SK-N-SH (cell line): ENCODE results near the gene CDH15. TPM values are rescaled to one million over a fixed set of nuclear protein-coding genes. Genes with fewer than 3 reads are reported as not detected.

Experiments used
- CTCF ChIA-PET: fragments of 300-600, 350-600 bp; formaldehyde crosslinking; extraction: SDS; loops from one replicate; lab custom pipeline; 2021; lab: Yijun Ruan, JAX
- POLR2A ChIA-PET: fragments of 350-600 bp; sonication (Branson Sonifier 250); formaldehyde crosslinking; extraction: SDS; loops from one replicate; lab custom pipeline; 2020; ENCODE audit warnings: antibody characterized with exemption, inconsistent platforms; lab: Yijun Ruan, JAX
- DNase-seq: peaks from one replicate; pipeline ENCODE4 v3.0.0; 2012
- H2AFZ ChIP-seq: fragments of 200-600 bp; sonication (generic); 2 replicates; pipeline ENCODE4 v1.8.1; 2016; ENCODE audit warnings: antibody characterized with exemption, mild to moderate bottlenecking, low read depth
- H3F3A ChIP-seq: fragments of 200-600 bp; sonication (generic); replicated peaks from 2 replicates; pipeline ENCODE3; 2016; ENCODE audit warnings: antibody characterized with exemption, mild to moderate bottlenecking; ENCODE audit not compliant: insufficient read depth
- H3K27ac ChIP-seq, 2 experiments: fragments of 200-500 bp in 1 of 2; fragments of 200-600 bp in 1 of 2; sonication (Bioruptor generic) in 1 of 2; sonication (generic), shearing (Covaris generic) in 1 of 2; 2 replicates each; pipeline versions ENCODE4 v1.5.1 to v1.6.1; 2014 to 2016; ENCODE audit warnings: low read depth in 2 of 2, inconsistent platforms in 1 of 2, low read length in 1 of 2, mild to moderate bottlenecking in 1 of 2, mixed read lengths in 1 of 2
- H3K27me3 ChIP-seq: fragments of 200-600 bp; sonication (generic), shearing (Covaris generic); 2 replicates; pipeline ENCODE4 v1.6.1; 2016; ENCODE audit warnings: mixed run types; ENCODE audit not compliant: insufficient read depth
- H3K36me3 ChIP-seq, 2 experiments: fragments of 200-500 bp in 1 of 2; fragments of 200-600 bp in 1 of 2; sonication (Bioruptor generic) in 1 of 2; sonication (generic) in 1 of 2; replicated peaks in 1 of 2; 2 replicates each; pipeline versions ENCODE3 to v1.5.1; 2014 to 2016; ENCODE audit warnings: low read length in 1 of 2, mild to moderate bottlenecking in 1 of 2; ENCODE audit not compliant: insufficient read depth in 2 of 2, control insufficient read depth in 1 of 2
- H3K4me1 ChIP-seq, 2 experiments: fragments of 200-500 bp in 1 of 2; fragments of 200-600 bp in 1 of 2; sonication (Bioruptor generic) in 1 of 2; sonication (generic), shearing (Covaris generic) in 1 of 2; 2 replicates each; pipeline versions ENCODE4 v1.5.1 to v1.6.1; 2014 to 2016; ENCODE audit warnings: low read depth in 1 of 2, low read length in 1 of 2, mixed run types in 1 of 2; ENCODE audit not compliant: insufficient read depth in 2 of 2, control insufficient read depth in 1 of 2
- H3K4me2 ChIP-seq: fragments of 200-600 bp; sonication (generic), shearing (Covaris generic); 2 replicates; pipeline ENCODE4 v1.6.1; 2017; ENCODE audit warnings: mixed run types
- H3K4me3 ChIP-seq, 2 experiments: fragments of 200-500 bp in 1 of 2; fragments of 200-600 bp in 1 of 2; sonication (Bioruptor generic) in 1 of 2; sonication (generic), shearing (Covaris generic) in 1 of 2; 2 replicates each; pipeline versions ENCODE4 v1.5.1 to v1.8.1; 2014 to 2016; ENCODE audit warnings: low read depth in 2 of 2, inconsistent platforms in 1 of 2, low read length in 1 of 2, mild to moderate bottlenecking in 1 of 2, mixed read lengths in 1 of 2, moderate library complexity in 1 of 2
- H3K79me2 ChIP-seq: fragments of 200-600 bp; sonication (generic); 2 replicates; pipeline ENCODE4 v1.8.1; 2017; ENCODE audit warnings: mild to moderate bottlenecking; ENCODE audit not compliant: insufficient read depth
- H3K9ac ChIP-seq: fragments of 200-600 bp; sonication (generic); 2 replicates; pipeline ENCODE4 v1.6.1; 2017; ENCODE audit warnings: mixed run types
- H3K9me2 ChIP-seq: fragments of 200-600 bp; sonication (generic); 2 replicates; pipeline ENCODE4 v1.6.1; 2017; ENCODE audit warnings: mixed run types
- H3K9me3 ChIP-seq: fragments of 200-600 bp; sonication (generic); 2 replicates; pipeline ENCODE4 v1.6.1; 2017; ENCODE audit warnings: mixed run types, mild to moderate bottlenecking, moderate library complexity
- H4K20me1 ChIP-seq: fragments of 200-600 bp; sonication (generic); 2 replicates; pipeline ENCODE4 v1.6.1; 2017; ENCODE audit warnings: mild to moderate bottlenecking, mixed run types; ENCODE audit not compliant: insufficient read depth
- CHD2 ChIP-seq: fragments of 150-350 bp; IDR thresholded peaks from 2 replicates; pipeline ENCODE4 v1.6.1; 2018; ENCODE audit warnings: low read length; ENCODE audit not compliant: partially characterized antibody
- CTCF ChIP-seq: fragments of 200-600 bp; sonication (generic); IDR thresholded peaks from 2 replicates; pipeline ENCODE4 v1.6.1; 2017; ENCODE audit warnings: antibody characterized with exemption, mild to moderate bottlenecking, moderate library complexity
- FOSL2 ChIP-seq: IDR thresholded peaks from 2 replicates; pipeline ENCODE4 v1.4.0; 2012; ENCODE audit warnings: low read depth, mild to moderate bottlenecking, moderate library complexity, borderline replicate concordance
- FOXJ3 ChIP-seq: sonication (generic); formaldehyde crosslinking; IDR thresholded peaks from 2 replicates; pipeline ENCODE4 v1.5.1; 2020; ENCODE audit warnings: mild to moderate bottlenecking, missing genetic modification reagents
- FOXM1 ChIP-seq: IDR thresholded peaks from 2 replicates; pipeline ENCODE4 v1.4.0; 2012; ENCODE audit warnings: low read depth, mild to moderate bottlenecking
- IRF3 ChIP-seq: fragments of 150-350 bp; IDR thresholded peaks from 2 replicates; pipeline ENCODE4 v1.6.1; 2016; ENCODE audit warnings: mild to moderate bottlenecking, low read depth, low read length
- JUND ChIP-seq: IDR thresholded peaks from 2 replicates; pipeline ENCODE4 v1.4.0; 2012
- MEF2A ChIP-seq: IDR thresholded peaks from 2 replicates; pipeline ENCODE4 v1.4.0; 2012; ENCODE audit warnings: low read depth, borderline replicate concordance
- MXI1 ChIP-seq: IDR thresholded peaks from 2 replicates; pipeline ENCODE4 v1.6.1; 2012; ENCODE audit warnings: mild to moderate bottlenecking, low read depth, low read length, improper control_type of control experiment
- NFIC ChIP-seq: IDR thresholded peaks from 2 replicates; pipeline ENCODE4 v1.4.0; 2012; ENCODE audit warnings: borderline replicate concordance
- NRF1 ChIP-seq: IDR thresholded peaks from 2 replicates; pipeline ENCODE4 v1.6.1; 2012; ENCODE audit warnings: low read depth, mild to moderate bottlenecking, low read length
- PBX3 ChIP-seq: IDR thresholded peaks from 2 replicates; pipeline ENCODE4; 2012
- RAD21 ChIP-seq: IDR thresholded peaks from 2 replicates; pipeline ENCODE4 v1.6.1; 2012; ENCODE audit warnings: mild to moderate bottlenecking, low read length
- RCOR1 ChIP-seq: fragments of 150-350 bp; IDR thresholded peaks from 2 replicates; pipeline ENCODE4 v1.6.1; 2017; ENCODE audit warnings: antibody characterized with exemption, low read length
- RFX5 ChIP-seq: IDR thresholded peaks from 2 replicates; pipeline ENCODE4 v1.6.1; 2012; ENCODE audit warnings: mild to moderate bottlenecking, improper control_type of control experiment, low read length
- SIN3A ChIP-seq: IDR thresholded peaks from 2 replicates; pipeline ENCODE4 v1.6.1; 2012; ENCODE audit warnings: low read depth, mild to moderate bottlenecking, low read length, moderate library complexity, borderline replicate concordance
- SMC3 ChIP-seq: IDR thresholded peaks from 2 replicates; pipeline ENCODE4 v1.6.1; 2012; ENCODE audit warnings: low read depth, low read length, improper control_type of control experiment
- TEAD4 ChIP-seq: IDR thresholded peaks from 2 replicates; pipeline ENCODE4 v1.4.0; 2012; ENCODE audit warnings: mild to moderate bottlenecking, borderline replicate concordance; ENCODE audit not compliant: insufficient read depth
- USF1 ChIP-seq: IDR thresholded peaks from 2 replicates; pipeline ENCODE4 v1.4.0; 2012; ENCODE audit warnings: low read depth, borderline replicate concordance
- USF2 ChIP-seq: fragments of 150-350 bp; IDR thresholded peaks from 2 replicates; pipeline ENCODE4 v1.6.1; 2017; ENCODE audit warnings: antibody characterized with exemption, low read length, low read depth, borderline replicate concordance
- ZBTB33 ChIP-seq: IDR thresholded peaks from 2 replicates; pipeline ENCODE4 v1.4.0; 2012; ENCODE audit warnings: low read depth, borderline replicate concordance
- WGBS: methylation state at CpG from one replicate; pipeline ENCODE4 v1.1.6; 2017; ENCODE audit warnings: low lambda C conversion rate; 5-methylcytosine and 5-hydroxymethylcytosine counted together
- polyA plus RNA-seq, 3 experiments: library from polyadenylated mRNA; depleted of rRNA; stranded (reverse); fragments of >200 nt; gene quantifications; 2 replicates each; pipeline ENCODE4 v1.2.3, GENCODE V29; 2012

Gene CDH15
- polyA plus RNA-seq, 1 of the 3 experiments (the other 2 are of a cell fraction) = 0.03 TPM

- TF ChIP-seq USF1 = no peak
- TF ChIP-seq NFIC = no peak
- TF ChIP-seq JUND = no peak
- TF ChIP-seq PBX3 = no peak
- no peak for TF ChIP-seq MXI1
- TF ChIP-seq ZBTB33 = no peak
- no peak for TF ChIP-seq CHD2
Measured at GRCh38 chr16:89138843-89139520, 32.6 kb upstream of the CDH15 start (continued).

- WGBS = 95% methylated on average over 6 of the region's 12 CpGs
- H3K9me2 ChIP-seq = no peaks in the 10 kb centered on the region
- TF ChIP-seq FOXM1 (no peak), NRF1 (no peak), JUND (no peak), RAD21 (no peak), SMC3 (no peak), RFX5 (no peak), NFIC (no peak), SIN3A (no peak), MEF2A (no peak), RCOR1 (no peak), IRF3 (no peak), CTCF (no peak), USF2 (no peak), FOSL2 (no peak), FOXJ3 (no peak), TEAD4 (no peak), ZBTB33 (no peak)
Measured at GRCh38 chr16:89139907-89140361, 31.6 kb upstream of the CDH15 start.

More at GRCh38 chr16:89139907-89140361, 31.6 kb upstream of the CDH15 start:
- Histone ChIP-seq H4K20me1 (0 out of 2 replicates have a peak, but pooled peaks cover 5% of the 10 kb centered on the region), H3K4me1 (peaks cover 0 to 8% of the 10 kb centered on the region in 2 experiments; a peak in 1 of 4 replicates), H3F3A (no peaks in the 10 kb centered on the region), H3K27me3 (no peaks in the 10 kb centered on the region), H3K9me3 (no peaks in the 10 kb centered on the region), H3K9ac (no peak overlapping the region), H3K27ac (no peak overlapping the region), H3K79me2 (no peaks in the 10 kb centered on the region), H3K36me3 (peaks cover 0 to 15% of the 10 kb centered on the region in 2 experiments), H2AFZ (no peak overlapping the region), H3K4me3 (no peak overlapping the region), H3K4me2 (no peak overlapping the region)
- ChIA-PET POLR2A (no interaction called here), CTCF (no interaction called here)
- no peak for DNase-seq
